ENCODE data around the gene KCNB1. TPM values are rescaled to one million over a fixed set of nuclear protein-coding genes. Genes with fewer than 3 reads are reported as not detected.

The KCNB1 gene
- total RNA-seq, 2 donors from 2014 or later = not detected

GRCh38 chr20:49351775-49352174 is 130.7 kb downstream of the KCNB1 start:
- H3K27ac Mint-ChIP-seq = no peak overlapping the region
- no peak for ATAC-seq (replicated peaks)
- no peaks in the 10 kb centered on the region for H3K4me1 Mint-ChIP-seq
- peaks cover 12% of the 10 kb centered on the region for H3K27me3 Mint-ChIP-seq
- no peaks in the 10 kb centered on the region for H3K9me3 Mint-ChIP-seq
- H3K4me3 Mint-ChIP-seq = no peak overlapping the region
- no peaks in the 10 kb centered on the region for H3K36me3 Mint-ChIP-seq (ENCODE audit: low read depth)

- H3K9me3 Mint-ChIP-seq = no peaks in the 10 kb centered on the region
- no peak overlapping the region for H3K4me3 Mint-ChIP-seq
- no peaks in the 10 kb centered on the region for H3K4me1 Mint-ChIP-seq
- H3K27ac Mint-ChIP-seq = no peak overlapping the region
- H3K27me3 Mint-ChIP-seq = peaks cover 12% of the 10 kb centered on the region
- no peak for ATAC-seq (replicated peaks)
- no peaks in the 10 kb centered on the region for H3K36me3 Mint-ChIP-seq (ENCODE audit: low read depth)
Measured at GRCh38 chr20:49349694-49350252, 132.7 kb downstream of the KCNB1 start.

- peaks cover 12% of the 10 kb centered on the region for H3K27me3 Mint-ChIP-seq
- no peaks in the 10 kb centered on the region for H3K4me1 Mint-ChIP-seq
- H3K9me3 Mint-ChIP-seq = no peaks in the 10 kb centered on the region
- ATAC-seq (replicated peaks) = no peak
- no peak overlapping the region for H3K27ac Mint-ChIP-seq
- H3K36me3 Mint-ChIP-seq (ENCODE audit: low read depth) = no peaks in the 10 kb centered on the region
- no peak overlapping the region for H3K4me3 Mint-ChIP-seq
Measured at GRCh38 chr20:49349078-49349477, 133.4 kb downstream of the KCNB1 start.

- no peaks in the 10 kb centered on the region for H3K4me1 Mint-ChIP-seq
- no peak for ATAC-seq (replicated peaks)
- H3K9me3 Mint-ChIP-seq = no peaks in the 10 kb centered on the region
- no peak overlapping the region for H3K27ac Mint-ChIP-seq
- no peak overlapping the region for H3K4me3 Mint-ChIP-seq
- H3K27me3 Mint-ChIP-seq = peaks cover 16% of the 10 kb centered on the region
- H3K36me3 Mint-ChIP-seq (ENCODE audit: low read depth) = no peaks in the 10 kb centered on the region
Measured at GRCh38 chr20:49348563-49348962, 133.9 kb downstream of the KCNB1 start.

- Mint-ChIP-seq H3K4me1 (no peaks in the 10 kb centered on the region), H3K9me3 (no peaks in the 10 kb centered on the region), H3K27ac (no peak overlapping the region), H3K4me3 (no peak overlapping the region), H3K27me3 (peaks cover 24% of the 10 kb centered on the region), H3K36me3 (ENCODE audit: low read depth) (no peaks in the 10 kb centered on the region)
- no peak for ATAC-seq (replicated peaks)
Measured at GRCh38 chr20:49347156-49347555, 135.3 kb downstream of the KCNB1 start.

- Mint-ChIP-seq H3K4me1 (no peaks in the 10 kb centered on the region), H3K27me3 (peaks cover 20% of the 10 kb centered on the region), H3K4me3 (no peak overlapping the region), H3K36me3 (ENCODE audit: low read depth) (no peaks in the 10 kb centered on the region), H3K27ac (no peak overlapping the region), H3K9me3 (no peaks in the 10 kb centered on the region)
- ATAC-seq (replicated peaks) = no peak
Measured at GRCh38 chr20:49346682-49347081, 135.8 kb downstream of the KCNB1 start.

GRCh38 chr20:49345524-49345923 is 136.9 kb downstream of the KCNB1 start:
- H3K4me1 Mint-ChIP-seq = no peaks in the 10 kb centered on the region
- H3K36me3 Mint-ChIP-seq (ENCODE audit: low read depth) = no peaks in the 10 kb centered on the region
- ATAC-seq (replicated peaks) = no peak
- H3K27ac Mint-ChIP-seq = no peak overlapping the region
- no peak overlapping the region for H3K4me3 Mint-ChIP-seq
- H3K9me3 Mint-ChIP-seq = no peaks in the 10 kb centered on the region
- peaks cover 17% of the 10 kb centered on the region for H3K27me3 Mint-ChIP-seq

- no peak overlapping the region for H3K4me3 Mint-ChIP-seq
- H3K27me3 Mint-ChIP-seq = peaks cover 17% of the 10 kb centered on the region
- no peaks in the 10 kb centered on the region for H3K9me3 Mint-ChIP-seq
- ATAC-seq (replicated peaks) = no peak
- H3K4me1 Mint-ChIP-seq = no peaks in the 10 kb centered on the region
- H3K27ac Mint-ChIP-seq = no peak overlapping the region
- H3K36me3 Mint-ChIP-seq (ENCODE audit: low read depth) = no peaks in the 10 kb centered on the region
Measured at GRCh38 chr20:49344975-49345374, 137.5 kb downstream of the KCNB1 start.

GRCh38 chr20:49344140-49344539 is 138.3 kb downstream of the KCNB1 start:
- Mint-ChIP-seq H3K4me3 (no peak overlapping the region), H3K9me3 (no peaks in the 10 kb centered on the region), H3K27me3 (peaks cover 18% of the 10 kb centered on the region), H3K4me1 (no peaks in the 10 kb centered on the region), H3K36me3 (ENCODE audit: low read depth) (no peaks in the 10 kb centered on the region), H3K27ac (no peak overlapping the region)
- ATAC-seq (replicated peaks) = no peak

GRCh38 chr20:49343246-49343645 is 139.2 kb downstream of the KCNB1 start:
- H3K9me3 Mint-ChIP-seq = no peaks in the 10 kb centered on the region
- H3K4me3 Mint-ChIP-seq = no peak overlapping the region
- H3K36me3 Mint-ChIP-seq (ENCODE audit: low read depth) = no peaks in the 10 kb centered on the region
- H3K27me3 Mint-ChIP-seq = peaks cover 15% of the 10 kb centered on the region
- ATAC-seq (replicated peaks) = no peak
- H3K4me1 Mint-ChIP-seq = no peaks in the 10 kb centered on the region
- H3K27ac Mint-ChIP-seq = no peak overlapping the region

- Mint-ChIP-seq H3K4me1 (no peaks in the 10 kb centered on the region), H3K27me3 (peaks cover 15% of the 10 kb centered on the region), H3K9me3 (no peaks in the 10 kb centered on the region), H3K36me3 (ENCODE audit: low read depth) (no peaks in the 10 kb centered on the region), H3K27ac (no peak overlapping the region), H3K4me3 (no peak overlapping the region)
- ATAC-seq (replicated peaks) = no peak
Measured at GRCh38 chr20:49340161-49340966, 142.1 kb downstream of the KCNB1 start.

GRCh38 chr20:49339123-49339522 is 143.3 kb downstream of the KCNB1 start:
- Mint-ChIP-seq H3K36me3 (ENCODE audit: low read depth) (no peaks in the 10 kb centered on the region), H3K27ac (no peak overlapping the region), H3K9me3 (no peaks in the 10 kb centered on the region), H3K4me1 (no peaks in the 10 kb centered on the region), H3K4me3 (no peak overlapping the region), H3K27me3 (peaks cover 15% of the 10 kb centered on the region)
- no peak for ATAC-seq (replicated peaks)

GRCh38 chr20:49338061-49338460 is 144.4 kb downstream of the KCNB1 start:
- Mint-ChIP-seq H3K27ac (no peak overlapping the region), H3K4me3 (no peak overlapping the region), H3K36me3 (ENCODE audit: low read depth) (no peaks in the 10 kb centered on the region), H3K4me1 (no peaks in the 10 kb centered on the region), H3K27me3 (peaks cover 10% of the 10 kb centered on the region), H3K9me3 (no peaks in the 10 kb centered on the region)
- ATAC-seq (replicated peaks) = no peak

- Mint-ChIP-seq H3K27ac (no peak overlapping the region), H3K4me1 (no peaks in the 10 kb centered on the region), H3K4me3 (no peak overlapping the region), H3K27me3 (peaks cover 14% of the 10 kb centered on the region), H3K9me3 (no peaks in the 10 kb centered on the region), H3K36me3 (ENCODE audit: low read depth) (no peaks in the 10 kb centered on the region)
- no peak for ATAC-seq (replicated peaks)
Measured at GRCh38 chr20:49337357-49337756, 145.1 kb downstream of the KCNB1 start.

- Mint-ChIP-seq H3K4me3 (no peak overlapping the region), H3K9me3 (no peaks in the 10 kb centered on the region), H3K27ac (no peak overlapping the region), H3K4me1 (no peaks in the 10 kb centered on the region), H3K36me3 (ENCODE audit: low read depth) (no peaks in the 10 kb centered on the region), H3K27me3 (peaks cover 16% of the 10 kb centered on the region)
- ATAC-seq (replicated peaks) = no peak
Measured at GRCh38 chr20:49336786-49337185, 145.7 kb downstream of the KCNB1 start.
